Measurements from ENCODE around the gene ERBIN.
"Not testable (repeated sequence)": the region's sequence is repeated elsewhere in the genome, so short reads cannot be mapped to it uniquely, and the experiment has no call there.

Gene ERBIN

DNA sequence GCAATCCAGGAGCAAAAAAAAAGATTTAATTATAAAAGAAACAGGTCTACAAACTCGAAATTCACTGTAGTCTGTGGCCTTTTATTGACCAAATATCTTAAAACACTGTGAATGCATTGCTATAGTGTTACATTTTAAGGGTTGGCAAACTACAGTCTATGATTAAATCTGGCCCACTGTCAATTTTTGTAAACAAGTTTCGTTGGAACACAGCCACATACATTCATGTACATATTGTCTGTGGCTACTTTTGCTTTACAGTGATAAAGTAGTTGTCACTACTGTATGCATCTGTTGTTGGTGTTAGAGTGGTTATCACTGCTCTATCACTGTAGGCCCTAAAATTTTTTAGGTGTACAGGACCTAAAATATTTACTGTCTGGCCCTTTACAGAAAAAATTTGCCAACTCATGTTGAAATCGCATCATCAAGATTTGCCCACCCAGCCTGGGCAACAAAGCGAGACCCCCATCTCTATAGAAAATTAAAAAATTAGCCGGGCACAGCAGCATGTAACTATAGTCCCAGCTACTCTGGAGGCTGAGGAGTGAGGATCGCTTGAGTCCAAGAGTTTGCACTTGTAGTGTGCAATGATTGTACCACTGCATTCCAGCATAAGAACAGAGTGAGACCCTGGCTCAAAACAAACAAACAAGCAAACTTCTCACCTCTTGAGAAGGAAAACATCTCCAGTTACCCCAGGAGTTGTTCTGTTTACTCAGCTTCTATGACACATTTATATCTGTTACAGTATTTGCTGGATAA is 89.0 kb downstream of the ERBIN start:
- no peaks in the 10 kb centered on the region; the same call in 1 of the 2 replicates for H3K36me3 ChIP-seq (ENCODE audit: insufficient read depth, low read length)
- H3K9me3 ChIP-seq (ENCODE audit: control insufficient read depth, insufficient read depth, low read length) = no peaks in the 10 kb centered on the region
- no peaks in the 10 kb centered on the region for H3K4me1 ChIP-seq (ENCODE audit: insufficient read depth, low read length)
- H3K9ac ChIP-seq (ENCODE audit: low read depth, low read length) = no peak overlapping the region

GRCh38 chr5:66021585-66021984 is 95.2 kb downstream of the ERBIN start:
- Histone ChIP-seq H3K36me3 (ENCODE audit: insufficient read depth, low read length) (no peaks in the 10 kb centered on the region; the same call in 1 of the 2 replicates), H3K9me3 (ENCODE audit: control insufficient read depth, insufficient read depth, low read length) (no peaks in the 10 kb centered on the region), H3K9ac (ENCODE audit: low read depth, low read length) (no peak overlapping the region), H3K4me1 (ENCODE audit: insufficient read depth, low read length) (no peaks in the 10 kb centered on the region)

GRCh38 chr5:66039296-66039695 is 112.9 kb downstream of the ERBIN start:
- Histone ChIP-seq H3K36me3 (ENCODE audit: insufficient read depth, low read length) (no peaks in the 10 kb centered on the region), H3K9me3 (ENCODE audit: control insufficient read depth, insufficient read depth, low read length) (no peaks in the 10 kb centered on the region), H3K4me1 (ENCODE audit: insufficient read depth, low read length) (no peaks in the 10 kb centered on the region), H3K9ac (ENCODE audit: low read depth, low read length) (no peak overlapping the region)

- Histone ChIP-seq H3K9ac (ENCODE audit: low read depth, low read length) (no peak overlapping the region), H3K9me3 (ENCODE audit: control insufficient read depth, insufficient read depth, low read length) (no peaks in the 10 kb centered on the region), H3K36me3 (ENCODE audit: insufficient read depth, low read length) (no peaks in the 10 kb centered on the region), H3K4me1 (ENCODE audit: insufficient read depth, low read length) (no peaks in the 10 kb centered on the region)
Measured at GRCh38 chr5:66039701-66040100, 113.3 kb downstream of the ERBIN start.

DNA sequence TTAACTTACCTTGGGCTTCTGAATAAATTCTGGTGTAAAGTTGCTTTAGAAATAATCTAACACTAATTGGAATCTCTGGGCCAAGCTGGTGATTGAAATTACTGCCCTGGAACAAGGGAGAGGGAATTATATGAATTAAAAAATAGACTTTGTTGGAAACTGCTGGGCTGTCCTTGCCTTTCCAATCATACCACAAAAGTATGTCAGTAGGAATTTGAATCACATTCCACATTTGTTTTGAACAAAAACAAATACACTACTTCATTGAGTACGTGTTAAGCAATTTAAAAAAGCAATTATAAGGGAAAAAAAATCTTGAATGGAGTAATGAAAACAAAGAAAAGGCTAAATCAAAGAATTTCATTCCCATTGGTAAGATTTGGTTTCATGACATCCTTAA is 115.3 kb downstream of the ERBIN start:
- no peaks in the 10 kb centered on the region for H3K4me1 ChIP-seq (ENCODE audit: insufficient read depth, low read length)
- no peak overlapping the region for H3K9ac ChIP-seq (ENCODE audit: low read depth, low read length)
- no peaks in the 10 kb centered on the region for H3K9me3 ChIP-seq (ENCODE audit: control insufficient read depth, insufficient read depth, low read length)
- H3K36me3 ChIP-seq (ENCODE audit: insufficient read depth, low read length) = no peaks in the 10 kb centered on the region

DNA sequence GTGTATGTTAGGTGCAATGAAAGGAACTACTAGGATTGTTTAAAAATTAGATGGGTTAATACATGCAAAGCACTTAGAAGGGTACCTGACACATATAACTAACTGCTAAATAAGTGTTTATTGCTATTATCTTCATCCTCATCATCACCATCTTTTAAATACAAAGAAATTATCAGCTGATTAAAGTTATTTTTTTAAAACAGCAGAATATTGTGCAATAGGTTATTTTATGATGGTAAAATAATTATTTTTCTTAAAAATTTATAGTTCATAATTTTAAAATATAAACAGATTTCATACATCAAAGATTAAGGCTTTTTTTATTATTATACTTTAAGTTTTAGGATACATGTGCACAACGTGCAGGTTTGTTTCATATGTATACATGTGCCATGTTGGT is 130.9 kb downstream of the ERBIN start:
- no peaks in the 10 kb centered on the region for H3K9me3 ChIP-seq (ENCODE audit: control insufficient read depth, insufficient read depth, low read length)
- peaks cover 10% of the 10 kb centered on the region for H3K36me3 ChIP-seq (ENCODE audit: insufficient read depth, low read length)
- no peak overlapping the region for H3K9ac ChIP-seq (ENCODE audit: low read depth, low read length)
- no peaks in the 10 kb centered on the region for H3K4me1 ChIP-seq (ENCODE audit: insufficient read depth, low read length)

DNA sequence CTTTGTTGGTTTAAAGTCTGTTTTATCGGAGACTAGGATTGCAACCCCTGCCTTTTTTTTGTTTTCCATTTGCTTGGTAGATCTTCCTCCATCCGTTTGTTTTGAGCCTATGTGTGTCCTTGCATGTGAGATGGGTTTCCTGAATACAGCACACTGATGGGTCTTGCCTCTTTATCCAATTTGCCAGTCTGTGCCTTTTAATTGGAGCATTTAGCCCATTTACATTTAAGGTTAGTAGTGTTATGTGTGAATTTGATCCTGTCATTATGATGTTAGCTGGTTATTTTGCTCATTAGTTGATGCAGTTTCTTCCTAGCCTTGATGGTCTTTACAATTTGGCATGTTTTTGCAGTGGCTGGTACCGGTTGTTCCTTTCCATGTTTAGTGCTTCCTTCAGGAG is 134.9 kb downstream of the ERBIN start:
- H3K9ac ChIP-seq (ENCODE audit: low read depth, low read length); H3K4me1 ChIP-seq (ENCODE audit: insufficient read depth, low read length); H3K9me3 ChIP-seq (ENCODE audit: control insufficient read depth, insufficient read depth, low read length); H3K36me3 ChIP-seq (ENCODE audit: insufficient read depth, low read length): not testable (repeated sequence)

DNA sequence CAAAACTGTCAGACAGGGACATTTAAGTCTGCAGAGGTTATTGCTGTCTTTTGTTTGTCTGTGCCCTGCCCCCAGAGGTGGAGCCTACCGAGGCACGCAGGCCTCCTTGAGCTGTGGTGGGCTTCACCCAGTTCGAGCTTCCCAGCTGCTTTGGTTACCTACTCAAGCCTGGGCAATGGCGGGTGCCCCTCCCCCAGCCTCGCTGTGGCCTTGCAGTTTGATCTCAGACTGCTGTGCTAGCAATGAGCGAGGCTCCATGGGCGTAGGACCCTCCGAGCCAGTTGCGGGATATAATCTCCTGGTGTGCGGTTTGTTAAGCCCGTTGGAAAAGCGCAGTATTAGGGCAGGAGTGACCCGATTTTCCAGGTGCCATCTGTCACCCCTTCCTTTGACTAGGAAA is 136.7 kb downstream of the ERBIN start:
- not testable (repeated sequence) for H3K36me3 ChIP-seq (ENCODE audit: insufficient read depth, low read length); H3K4me1 ChIP-seq (ENCODE audit: insufficient read depth, low read length); H3K9ac ChIP-seq (ENCODE audit: low read depth, low read length); H3K9me3 ChIP-seq (ENCODE audit: control insufficient read depth, insufficient read depth, low read length)

DNA sequence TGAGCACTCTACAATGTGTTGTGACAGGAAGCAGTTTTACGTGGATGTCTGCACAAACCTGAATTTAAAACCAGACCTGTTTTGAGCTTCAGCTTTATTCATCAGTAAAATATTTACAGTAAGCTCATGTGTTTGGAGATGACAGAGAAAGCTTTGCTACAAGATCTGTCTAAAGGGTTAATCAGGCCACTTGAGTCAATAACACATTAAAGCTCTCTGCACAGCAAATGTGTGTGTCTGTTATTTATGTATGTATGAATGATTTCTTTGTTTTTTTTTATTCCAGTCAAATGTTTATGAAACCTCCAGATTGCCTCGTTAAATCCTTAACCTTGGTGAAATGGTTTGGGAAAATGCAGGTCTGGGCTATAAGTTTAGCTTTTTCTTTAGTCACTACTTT is 140.5 kb downstream of the ERBIN start:
- Histone ChIP-seq H3K36me3 (ENCODE audit: insufficient read depth, low read length) (no peaks in the 10 kb centered on the region), H3K9me3 (ENCODE audit: control insufficient read depth, insufficient read depth, low read length) (no peaks in the 10 kb centered on the region)

GRCh38 chr5:66072031-66072430 is 145.7 kb downstream of the ERBIN start:
- Histone ChIP-seq H3K9me3 (ENCODE audit: control insufficient read depth, insufficient read depth, low read length) (no peaks in the 10 kb centered on the region), H3K9ac (ENCODE audit: low read depth, low read length) (no peak overlapping the region), H3K4me1 (ENCODE audit: insufficient read depth, low read length) (no peaks in the 10 kb centered on the region), H3K36me3 (ENCODE audit: insufficient read depth, low read length) (no peaks in the 10 kb centered on the region)

More for the DNA sequence above, 140.5 kb downstream of the ERBIN start:
- no peaks in the 10 kb centered on the region for H3K4me1 ChIP-seq (ENCODE audit: insufficient read depth, low read length)
- H3K9ac ChIP-seq (ENCODE audit: low read depth, low read length) = no peak overlapping the region

DNA sequence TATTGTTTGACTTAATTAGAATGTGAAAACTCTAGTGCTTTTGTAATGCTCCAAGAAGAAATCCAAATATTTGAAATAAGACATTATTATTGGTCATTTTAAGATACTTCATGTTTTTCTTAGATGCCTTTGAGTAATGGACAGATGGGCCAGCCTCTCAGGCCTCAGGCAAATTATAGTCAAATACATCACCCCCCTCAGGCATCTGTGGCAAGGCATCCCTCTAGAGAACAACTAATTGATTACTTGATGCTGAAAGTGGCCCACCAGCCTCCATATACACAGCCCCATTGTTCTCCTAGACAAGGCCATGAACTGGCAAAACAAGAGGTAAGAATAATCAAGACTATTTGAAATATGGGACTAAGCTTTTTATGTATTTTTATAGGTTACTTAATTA is 148.5 kb downstream of the ERBIN start:
- Histone ChIP-seq H3K9me3 (ENCODE audit: control insufficient read depth, insufficient read depth, low read length) (no peaks in the 10 kb centered on the region), H3K36me3 (ENCODE audit: insufficient read depth, low read length) (no peaks in the 10 kb centered on the region), H3K4me1 (ENCODE audit: insufficient read depth, low read length) (no peaks in the 10 kb centered on the region), H3K9ac (ENCODE audit: low read depth, low read length) (no peak overlapping the region)

DNA sequence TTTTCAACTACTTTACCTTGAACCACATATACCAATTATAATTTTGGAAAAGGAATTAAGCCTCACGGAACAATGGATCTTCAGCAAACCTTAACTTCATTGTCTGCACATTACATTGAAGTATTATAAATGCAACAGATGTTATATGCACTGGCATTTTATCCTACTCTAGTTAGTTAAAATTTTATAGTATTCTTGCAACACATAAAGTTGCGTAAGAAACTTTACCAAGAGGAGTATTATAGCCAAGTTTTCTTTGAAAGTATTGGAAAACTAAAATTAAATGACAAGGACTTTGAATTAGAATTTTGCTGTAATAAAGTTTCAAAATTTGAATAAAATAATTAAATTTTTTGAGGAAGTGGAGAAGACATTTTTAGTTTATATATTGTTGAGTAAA is 154.3 kb downstream of the ERBIN start:
- H3K4me1 ChIP-seq (ENCODE audit: insufficient read depth, low read length) = no peaks in the 10 kb centered on the region
- no peaks in the 10 kb centered on the region for H3K9me3 ChIP-seq (ENCODE audit: control insufficient read depth, insufficient read depth, low read length)
- no peak overlapping the region for H3K9ac ChIP-seq (ENCODE audit: low read depth, low read length)
- no peaks in the 10 kb centered on the region for H3K36me3 ChIP-seq (ENCODE audit: insufficient read depth, low read length)

DNA sequence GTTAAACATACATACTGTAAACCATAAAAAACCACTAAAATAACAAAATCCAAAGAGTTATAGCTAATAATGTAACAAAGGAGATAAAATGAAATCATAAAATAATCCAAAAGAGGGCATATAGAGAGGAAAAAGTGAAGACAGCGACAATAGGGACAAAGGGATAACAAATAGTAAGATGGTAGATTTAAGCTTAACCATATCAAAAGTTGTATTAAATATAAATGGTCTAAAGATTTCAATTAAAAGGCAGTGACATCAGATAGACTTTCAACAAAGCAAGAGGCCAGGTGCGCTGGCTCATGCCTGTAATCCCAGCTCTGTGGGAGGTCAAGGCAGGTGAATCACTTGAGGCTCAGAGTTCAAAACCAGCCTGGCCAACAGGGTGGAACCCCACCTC is 163.0 kb downstream of the ERBIN start:
- H3K36me3 ChIP-seq (ENCODE audit: insufficient read depth, low read length) = no peaks in the 10 kb centered on the region
- H3K9me3 ChIP-seq (ENCODE audit: control insufficient read depth, insufficient read depth, low read length) = peaks cover 6% of the 10 kb centered on the region; the same call in 1 of the 2 replicates
- H3K4me1 ChIP-seq (ENCODE audit: insufficient read depth, low read length) = no peaks in the 10 kb centered on the region
- no peak overlapping the region for H3K9ac ChIP-seq (ENCODE audit: low read depth, low read length)

GRCh38 chr5:66100851-66101250 is 174.5 kb downstream of the ERBIN start:
- Histone ChIP-seq H3K36me3 (ENCODE audit: insufficient read depth, low read length) (no peaks in the 10 kb centered on the region), H3K9me3 (ENCODE audit: control insufficient read depth, insufficient read depth, low read length) (peaks cover 11% of the 10 kb centered on the region), H3K4me1 (ENCODE audit: insufficient read depth, low read length) (no peaks in the 10 kb centered on the region), H3K9ac (ENCODE audit: low read depth, low read length) (no peak overlapping the region)

- H3K9me3 ChIP-seq (ENCODE audit: control insufficient read depth, insufficient read depth, low read length) = no peaks in the 10 kb centered on the region
- no peaks in the 10 kb centered on the region for H3K4me1 ChIP-seq (ENCODE audit: insufficient read depth, low read length)
- H3K9ac ChIP-seq (ENCODE audit: low read depth, low read length) = no peak overlapping the region
- no peaks in the 10 kb centered on the region for H3K36me3 ChIP-seq (ENCODE audit: insufficient read depth, low read length)
Measured at GRCh38 chr5:66113160-66113559, 186.8 kb downstream of the ERBIN start.
